ENCODE data around the gene KTN1. TPM values are rescaled to one million over a fixed set of nuclear protein-coding genes. Genes with fewer than 3 reads are reported as not detected.

KTN1 gene
- total RNA-seq, 1 donor from 2014 or later = 191 TPM

GRCh38 chr14:55638665-55639064, 58.7 kb downstream of the KTN1 start:
- H3K9me3 Mint-ChIP-seq = no peaks in the 10 kb centered on the region
- Histone ChIP-seq H4K20me1 (ENCODE audit: low read depth) (no peaks in the 10 kb centered on the region), H3K4me2 (no peak overlapping the region), H3K27me3 (no peaks in the 10 kb centered on the region), H3K9ac (no peak overlapping the region), H3K36me3 (peaks cover 60% of the 10 kb centered on the region), H3K79me2 (ENCODE audit: low read depth) (no peaks in the 10 kb centered on the region), H3K4me1 (no peaks in the 10 kb centered on the region), H3K4me3 (no peak overlapping the region), H3K9me3 (ENCODE audit: low read depth) (no peaks in the 10 kb centered on the region), H2AFZ (replicated peaks) (no peak overlapping the region), H3K27ac (no peak overlapping the region), H3F3A (ENCODE audit: low read depth) (peaks cover 3% of the 10 kb centered on the region)
- DNase-seq (ENCODE audit: low spot score) = no peak
- no peaks in the 10 kb centered on the region for H3K4me1 Mint-ChIP-seq
- H3K36me3 Mint-ChIP-seq = peaks cover 10% of the 10 kb centered on the region
- H3K27me3 Mint-ChIP-seq (ENCODE audit: insufficient read depth, low read depth) = no peaks in the 10 kb centered on the region
- H3K4me3 Mint-ChIP-seq = no peak overlapping the region
- no peak overlapping the region for H3K27ac Mint-ChIP-seq
- TF ChIP-seq EZH2 (IDR thresholded peaks at IDR 0.05) (no peak), EZH2phosphoT487 (IDR thresholded peaks at IDR 0.05) (no peak), CTCF (IDR thresholded peaks at IDR 0.05) (no peak)

GRCh38 chr14:55641290-55641689, 61.3 kb downstream of the KTN1 start:
- Histone ChIP-seq H3K4me2 (no peak overlapping the region), H3K4me1 (no peaks in the 10 kb centered on the region), H3K9ac (no peak overlapping the region), H2AFZ (replicated peaks) (no peak overlapping the region), H3K27ac (no peak overlapping the region), H3F3A (ENCODE audit: low read depth) (peaks cover 3% of the 10 kb centered on the region), H3K9me3 (ENCODE audit: low read depth) (no peaks in the 10 kb centered on the region), H4K20me1 (ENCODE audit: low read depth) (no peaks in the 10 kb centered on the region), H3K27me3 (no peaks in the 10 kb centered on the region), H3K79me2 (ENCODE audit: low read depth) (no peaks in the 10 kb centered on the region), H3K4me3 (no peak overlapping the region), H3K36me3 (peaks cover 54% of the 10 kb centered on the region)
- no peak for TF ChIP-seq EZH2phosphoT487 (IDR thresholded peaks at IDR 0.05)
- Mint-ChIP-seq H3K27me3 (ENCODE audit: insufficient read depth, low read depth) (no peaks in the 10 kb centered on the region), H3K4me1 (no peaks in the 10 kb centered on the region), H3K27ac (no peak overlapping the region), H3K36me3 (peaks cover 8% of the 10 kb centered on the region), H3K9me3 (no peaks in the 10 kb centered on the region), H3K4me3 (no peak overlapping the region)
- no peak for DNase-seq (ENCODE audit: low spot score)

GRCh38 chr14:55641954-55642353, 61.9 kb downstream of the KTN1 start:
- no peak overlapping the region for H3K9ac ChIP-seq
- no peaks in the 10 kb centered on the region for H3K27me3 ChIP-seq
- peaks cover 50% of the 10 kb centered on the region for H3K36me3 ChIP-seq
- H3F3A ChIP-seq (ENCODE audit: low read depth) = peaks cover 3% of the 10 kb centered on the region
- H3K79me2 ChIP-seq (ENCODE audit: low read depth) = no peaks in the 10 kb centered on the region
- H2AFZ ChIP-seq (replicated peaks) = no peak overlapping the region
- no peaks in the 10 kb centered on the region for H3K4me1 ChIP-seq
- DNase-seq (ENCODE audit: low spot score) = no peak
- H3K4me1 Mint-ChIP-seq = no peaks in the 10 kb centered on the region
- no peak overlapping the region for H3K27ac Mint-ChIP-seq
- no peaks in the 10 kb centered on the region for H3K27me3 Mint-ChIP-seq (ENCODE audit: insufficient read depth, low read depth)
- TF ChIP-seq EZH2phosphoT487 (IDR thresholded peaks at IDR 0.05) = no peak
- no peak for TF ChIP-seq EZH2 (IDR thresholded peaks at IDR 0.05)
- no peak for TF ChIP-seq CTCF (IDR thresholded peaks at IDR 0.05)
- H3K4me3 Mint-ChIP-seq = no peak overlapping the region
- no peak overlapping the region for H3K27ac ChIP-seq
- no peaks in the 10 kb centered on the region for H3K9me3 ChIP-seq (ENCODE audit: low read depth)
- H3K36me3 Mint-ChIP-seq = peaks cover 8% of the 10 kb centered on the region
- H3K4me3 ChIP-seq = no peak overlapping the region
- H3K4me2 ChIP-seq = no peak overlapping the region
- H4K20me1 ChIP-seq (ENCODE audit: low read depth) = no peaks in the 10 kb centered on the region
- no peaks in the 10 kb centered on the region for H3K9me3 Mint-ChIP-seq

GRCh38 chr14:55645145-55645544, 65.1 kb downstream of the KTN1 start:
- Histone ChIP-seq H3K36me3 (peaks cover 34% of the 10 kb centered on the region), H3K27ac (no peak overlapping the region), H4K20me1 (ENCODE audit: low read depth) (no peaks in the 10 kb centered on the region), H3K9me3 (ENCODE audit: low read depth) (no peaks in the 10 kb centered on the region), H3K4me2 (no peak overlapping the region), H3K27me3 (no peaks in the 10 kb centered on the region), H3K79me2 (ENCODE audit: low read depth) (no peaks in the 10 kb centered on the region), H3F3A (ENCODE audit: low read depth) (peaks cover 3% of the 10 kb centered on the region), H2AFZ (replicated peaks) (no peak overlapping the region), H3K9ac (no peak overlapping the region), H3K4me1 (no peaks in the 10 kb centered on the region), H3K4me3 (no peak overlapping the region)
- no peak for TF ChIP-seq CTCF (IDR thresholded peaks at IDR 0.05)
- TF ChIP-seq EZH2 (IDR thresholded peaks at IDR 0.05) = no peak
- TF ChIP-seq EZH2phosphoT487 (IDR thresholded peaks at IDR 0.05) = no peak
- DNase-seq (ENCODE audit: low spot score) = no peak
- Mint-ChIP-seq H3K36me3 (peaks cover 10% of the 10 kb centered on the region), H3K9me3 (no peaks in the 10 kb centered on the region), H3K27ac (no peak overlapping the region), H3K4me1 (no peaks in the 10 kb centered on the region), H3K27me3 (ENCODE audit: insufficient read depth, low read depth) (no peaks in the 10 kb centered on the region), H3K4me3 (no peak overlapping the region)

All from neural progenitor cell (in vitro differentiated cells).